NT2/D1 (cell line): ENCODE data around the gene RASA2.

Experiments used
- SUZ12 ChIP-seq: IDR thresholded peaks from 2 replicates; pipeline ENCODE4 v1.6.1; 2011; ENCODE audit not compliant: insufficient read length, insufficient read depth; ENCODE audit errors: extremely low read depth
- ZNF274 ChIP-seq: IDR thresholded peaks from 2 replicates; pipeline ENCODE4 v1.6.1; 2011; ENCODE audit warnings: mild to moderate bottlenecking, low read depth, low read length

GRCh38 chr3:141661229-141662196 lies 174.7 kb downstream of the RASA2 start:
- TF ChIP-seq SUZ12 (no peak), ZNF274 (no peak)
